Tibial artery (tissue), 4 donors: ENCODE measurements around the gene CXCL10.
"Not testable (repeated sequence)": the region's sequence is repeated elsewhere in the genome, so short reads cannot be mapped to it uniquely, and the experiment has no call there.

ENCODE experiments used
- DNase-seq, 2 donors: peaks; one replicate each; pipeline ENCODE4 v3.0.0-alpha.2; 2019
- H3K27ac ChIP-seq, 2 donors: fragments of 200-600 bp; sonication (generic) in 1 of 2; 1 replicate in 1 of 2; 2 replicates in 1 of 2; pipeline ENCODE4 v1.5.1; 2018 to 2019; ENCODE audit warnings: mild to moderate bottlenecking in 1 of 2
- H3K27me3 ChIP-seq, 2 donors: fragments of 200-600 bp; sonication (generic) in 1 of 2; one replicate each; pipeline versions ENCODE4 v1.5.1 to v1.6.0; 2016 to 2019
- H3K36me3 ChIP-seq, 3 donors: fragments of 200-600 bp; sonication (generic) in 2 of 3; one replicate each; pipeline ENCODE4 v1.5.1; 2016 to 2019; ENCODE audit warnings: mild to moderate bottlenecking in 2 of 3
- H3K4me1 ChIP-seq, 4 donors: fragments of 200-600 bp; sonication (generic) in 2 of 4; 1 replicate in 3 of 4; 2 replicates in 1 of 4; pipeline ENCODE4 v1.5.1; 2016 to 2019
- H3K4me3 ChIP-seq, 2 donors: fragments of 200-600 bp; sonication (generic) in 1 of 2; 1 replicate in 1 of 2; 2 replicates in 1 of 2; pipeline ENCODE4 v1.5.1; 2018 to 2019; ENCODE audit warnings: mild to moderate bottlenecking in 2 of 2
- H3K9me3 ChIP-seq, 3 donors: fragments of 200-600 bp; sonication (generic) in 1 of 3; one replicate each; pipeline ENCODE4 v1.5.1; 2016 to 2019
- intact Hi-C: fragments of 100-400 bp; cut with DNase I; formaldehyde crosslinking; loops from one replicate; pipeline ENCODE4 v1.15.0; 2023; ENCODE audit warnings: low total_unique reads
- TF ChIP-seq, protein P1 (sequence below), 2 experiments: fragments of 200-600 bp in 1 of 2; fragments of 450-650 bp in 1 of 2; IDR thresholded peaks; one replicate each; pipeline ENCODE4 v1.5.1; 2017 to 2019; ENCODE audit warnings: antibody characterized with exemption in 2 of 2, mild to moderate bottlenecking in 1 of 2, moderate library complexity in 1 of 2

Gene CXCL10

DNA sequence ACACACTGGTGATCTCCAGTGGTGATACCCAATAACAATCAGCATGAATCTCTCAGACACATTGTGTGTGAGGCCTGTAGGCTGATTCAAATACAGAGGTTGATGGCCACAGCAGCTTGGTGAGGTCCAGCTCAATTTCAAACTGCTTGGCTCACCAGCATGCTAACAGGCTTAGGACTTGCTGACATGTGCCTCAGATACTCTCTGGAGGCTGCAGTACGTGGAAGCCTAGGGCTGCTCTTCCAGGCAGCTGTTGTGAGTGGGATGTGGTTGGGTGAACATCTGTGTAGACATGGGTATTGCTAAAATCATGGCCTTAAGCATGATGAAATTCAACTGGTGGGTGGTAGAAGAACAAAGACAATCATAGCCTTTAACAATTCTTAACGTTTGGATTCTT is 20.3 kb downstream of the CXCL10 start:
- DNase-seq, result no peak
- no peaks in the 10 kb centered on the region for H3K36me3 ChIP-seq
- TF ChIP-seq, protein P1, sequence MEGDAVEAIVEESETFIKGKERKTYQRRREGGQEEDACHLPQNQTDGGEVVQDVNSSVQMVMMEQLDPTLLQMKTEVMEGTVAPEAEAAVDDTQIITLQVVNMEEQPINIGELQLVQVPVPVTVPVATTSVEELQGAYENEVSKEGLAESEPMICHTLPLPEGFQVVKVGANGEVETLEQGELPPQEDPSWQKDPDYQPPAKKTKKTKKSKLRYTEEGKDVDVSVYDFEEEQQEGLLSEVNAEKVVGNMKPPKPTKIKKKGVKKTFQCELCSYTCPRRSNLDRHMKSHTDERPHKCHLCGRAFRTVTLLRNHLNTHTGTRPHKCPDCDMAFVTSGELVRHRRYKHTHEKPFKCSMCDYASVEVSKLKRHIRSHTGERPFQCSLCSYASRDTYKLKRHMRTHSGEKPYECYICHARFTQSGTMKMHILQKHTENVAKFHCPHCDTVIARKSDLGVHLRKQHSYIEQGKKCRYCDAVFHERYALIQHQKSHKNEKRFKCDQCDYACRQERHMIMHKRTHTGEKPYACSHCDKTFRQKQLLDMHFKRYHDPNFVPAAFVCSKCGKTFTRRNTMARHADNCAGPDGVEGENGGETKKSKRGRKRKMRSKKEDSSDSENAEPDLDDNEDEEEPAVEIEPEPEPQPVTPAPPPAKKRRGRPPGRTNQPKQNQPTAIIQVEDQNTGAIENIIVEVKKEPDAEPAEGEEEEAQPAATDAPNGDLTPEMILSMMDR (IDR thresholded peaks at IDR 0.05), result no peak
- no peaks in the 10 kb centered on the region for H3K9me3 ChIP-seq
- no peaks in the 10 kb centered on the region for H3K27me3 ChIP-seq
- no peak overlapping the region for H3K27ac ChIP-seq
- intact Hi-C loops, result no loop called here
- no peak overlapping the region for H3K4me3 ChIP-seq
- no peaks in the 10 kb centered on the region for H3K4me1 ChIP-seq

- no peaks in the 10 kb centered on the region for H3K27me3 ChIP-seq
- H3K27ac ChIP-seq, result no peak overlapping the region
- intact Hi-C loops, result no loop called here
- H3K4me3 ChIP-seq, result no peak overlapping the region
- no peaks in the 10 kb centered on the region for H3K9me3 ChIP-seq
- no peak for DNase-seq
- TF ChIP-seq, protein P1 (IDR thresholded peaks at IDR 0.05), result no peak
- no peaks in the 10 kb centered on the region for H3K4me1 ChIP-seq
- H3K36me3 ChIP-seq, result no peaks in the 10 kb centered on the region
Observed at GRCh38 chr4:76002176-76002575, 21.1 kb downstream of the CXCL10 start.

- H3K36me3 ChIP-seq, result no peaks in the 10 kb centered on the region
- no peak overlapping the region for H3K4me3 ChIP-seq
- no peaks in the 10 kb centered on the region for H3K27me3 ChIP-seq
- H3K27ac ChIP-seq, result no peak overlapping the region
- DNase-seq, result no peak
- no peaks in the 10 kb centered on the region for H3K9me3 ChIP-seq
- intact Hi-C loops, result no loop called here
- no peaks in the 10 kb centered on the region for H3K4me1 ChIP-seq
- TF ChIP-seq, protein P1 (IDR thresholded peaks at IDR 0.05), result no peak
Observed at GRCh38 chr4:76001700-76002099, 21.6 kb downstream of the CXCL10 start.

DNA sequence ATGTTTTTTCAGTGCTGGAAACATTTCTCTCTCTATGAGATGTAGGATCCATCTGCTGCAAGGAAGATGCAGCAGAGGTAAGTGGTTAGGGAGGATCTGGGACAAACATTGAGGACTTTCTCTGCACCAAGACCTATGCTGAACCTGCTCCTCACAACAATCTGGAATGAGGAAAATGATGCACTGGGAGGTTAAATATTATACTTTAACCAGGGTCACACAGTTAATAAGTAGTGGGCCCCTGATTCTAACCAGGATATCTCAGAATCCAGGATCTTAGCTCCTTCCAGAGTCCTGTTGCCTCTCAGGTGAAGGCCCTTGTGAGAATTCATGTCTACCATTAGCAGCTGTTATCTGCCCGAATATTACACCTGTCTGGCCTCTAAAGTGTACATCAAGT is 23.0 kb downstream of the CXCL10 start:
- TF ChIP-seq, protein P1 (IDR thresholded peaks at IDR 0.05), result no peak
- DNase-seq, result no peak
- intact Hi-C loops, result no loop called here

DNA sequence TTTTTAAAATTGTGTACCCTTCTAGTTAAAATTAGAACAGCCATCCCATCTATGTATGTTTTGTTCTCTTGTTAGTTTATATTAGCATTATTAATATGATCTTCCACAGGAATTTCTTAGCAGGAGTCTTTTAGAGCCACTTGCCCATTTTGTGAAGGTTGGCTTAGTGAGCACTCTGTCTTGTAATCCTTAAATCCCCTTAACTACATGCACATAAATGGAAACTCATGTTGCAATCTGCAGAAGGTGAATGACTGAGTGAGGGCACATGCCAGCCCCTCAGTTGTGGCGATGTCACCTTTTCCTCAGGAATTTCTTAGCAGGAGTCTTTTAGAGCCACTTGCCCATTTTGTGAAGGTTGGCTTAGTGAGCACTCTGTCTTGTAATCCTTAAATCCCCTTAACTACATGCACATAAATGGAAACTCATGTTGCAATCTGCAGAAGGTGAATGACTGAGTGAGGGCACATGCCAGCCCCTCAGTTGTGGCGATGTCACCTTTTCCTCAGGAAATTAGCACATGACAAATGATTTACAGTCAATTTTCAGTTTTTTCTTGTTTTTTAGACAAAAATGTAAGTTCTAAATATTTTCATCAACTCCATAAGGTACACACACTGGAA is 24.7 kb downstream of the CXCL10 start:
- H3K27ac ChIP-seq, H3K27me3 ChIP-seq, H3K9me3 ChIP-seq, H3K36me3 ChIP-seq, H3K4me3 ChIP-seq, H3K4me1 ChIP-seq, DNase-seq: not testable (repeated sequence)
- intact Hi-C loops, result loop anchor here (10.0 kb wide), 1 partner anchor 146 kb away; the partner anchor contains the start of gene NUP54

More for the DNA sequence above, 23.0 kb downstream of the CXCL10 start:
- no peaks in the 10 kb centered on the region for H3K36me3 ChIP-seq
- H3K27me3 ChIP-seq, result no peaks in the 10 kb centered on the region
- no peak overlapping the region for H3K27ac ChIP-seq
- no peaks in the 10 kb centered on the region for H3K4me1 ChIP-seq
- no peaks in the 10 kb centered on the region for H3K9me3 ChIP-seq
- H3K4me3 ChIP-seq, result no peak overlapping the region

GRCh38 chr4:75997946-75998345 is 25.4 kb downstream of the CXCL10 start:
- Histone ChIP-seq H3K36me3 (no peaks in the 10 kb centered on the region), H3K9me3 (no peaks in the 10 kb centered on the region), H3K27ac (no peak overlapping the region), H3K27me3 (no peaks in the 10 kb centered on the region), H3K4me1 (no peaks in the 10 kb centered on the region), H3K4me3 (no peak overlapping the region)
- DNase-seq, result no peak
- intact Hi-C loops, result loop anchor here (10.0 kb wide), 1 partner anchor 147 kb away; the partner anchor contains the start of gene NUP54
- TF ChIP-seq, protein P1 (IDR thresholded peaks at IDR 0.05), result no peak
